Peyer's patch (tissue), 4 donors: ENCODE results near the gene EFNA4.
A peak's percentile ranks its signal among the peaks of the same experiment; 100 is the strongest.

Experiments
- CTCF ChIP-seq, 6 experiments: fragments of 450-650 bp in 4 of 6; fragments of 200-600 bp in 2 of 6; sonication (generic) in 1 of 6; IDR thresholded peaks; one replicate each; pipeline ENCODE4 v1.5.1; 2017 to 2019; ENCODE audit warnings: antibody characterized with exemption in 6 of 6, mild to moderate bottlenecking in 3 of 6, moderate library complexity in 1 of 6
- POLR2A ChIP-seq, 2 donors: fragments of 450-650 bp; IDR thresholded peaks; one replicate each; pipeline ENCODE4 v1.5.1; 2017; ENCODE audit warnings: antibody characterized with exemption in 2 of 2, mild to moderate bottlenecking in 2 of 2, moderate library complexity in 2 of 2

GRCh38 chr1:155099331-155099730, 35.8 kb downstream of the EFNA4 start:
- TF ChIP-seq CTCF (IDR thresholded peaks at IDR 0.05) (no peak), POLR2A (IDR thresholded peaks at IDR 0.05) (peak in 1 of 2 donors; percentile 26)
